ENCODE results near the gene PRKN.

- no peak for TF ChIP-seq CTCF (conservative IDR thresholded peaks at IDR 0.05; ENCODE audit: low read depth in 2 of 2)
- no peak for TF ChIP-seq POLR2AphosphoS5 (IDR thresholded peaks at IDR 0.05; ENCODE audit: low read depth)
- no peak for TF ChIP-seq EZH2 (IDR thresholded peaks at IDR 0.05; ENCODE audit: low read depth, unreplicated experiment)
Measured at GRCh38 chr6:162710419-162710818, 17.1 kb downstream of the PRKN start.

Measured in GM23338 (cell line).